HEK293 (cell line): ENCODE data around the gene HOXB7.

ENCODE experiments used
- CTCF ChIA-PET: fragments of 350-600 bp; formaldehyde crosslinking; extraction: SDS; loops from one replicate; lab custom pipeline; 2021; ENCODE audit warnings: antibody characterized with exemption; lab: Yijun Ruan, JAX
- POLR2A ChIA-PET: fragments of 300-600 bp; formaldehyde crosslinking; extraction: SDS; loops from one replicate; lab custom pipeline; 2020; ENCODE audit warnings: antibody characterized with exemption, inconsistent platforms; lab: Yijun Ruan, JAX
- H3K27ac ChIP-seq: fragments of 200-500 bp; sonication (Bioruptor generic); 2 replicates; pipeline ENCODE4 v1.5.1; 2014; ENCODE audit warnings: low read depth, low read length, control low read depth, inconsistent platforms; ENCODE audit errors: extremely low read depth
- H3K36me3 ChIP-seq, 2 experiments: fragments of 200-500 bp in 1 of 2; sonication (Bioruptor generic) in 1 of 2; 1 replicate in 1 of 2; 2 replicates in 1 of 2; pipeline ENCODE4 v1.5.1; 2014 to 2017; ENCODE audit warnings: inconsistent platforms in 2 of 2, low read length in 2 of 2; ENCODE audit not compliant: control insufficient read depth in 2 of 2, insufficient read depth in 1 of 2
- H3K4me1 ChIP-seq: fragments of 200-500 bp; sonication (Bioruptor generic); 2 replicates; pipeline ENCODE4 v1.5.1; 2014; ENCODE audit warnings: mild to moderate bottlenecking, low read length, inconsistent platforms; ENCODE audit not compliant: control insufficient read depth, insufficient read depth
- H3K4me3 ChIP-seq: 2 replicates; pipeline ENCODE4 v1.5.1; 2011; ENCODE audit warnings: low read depth, mild to moderate bottlenecking, control low read depth, low read length, moderate library complexity
- H3K9me3 ChIP-seq: fragments of 200-500 bp; sonication (Bioruptor generic); 2 replicates; pipeline ENCODE4 v1.5.1; 2014; ENCODE audit warnings: low read depth, low read length, inconsistent platforms; ENCODE audit not compliant: control insufficient read depth, insufficient read depth
- BCL11A ChIP-seq: fragments of 450-650 bp; formaldehyde crosslinking; IDR thresholded peaks from 2 replicates; pipeline ENCODE4 v1.5.1; 2016; ENCODE audit warnings: low read depth, missing biosample characterization, missing genetic modification characterization
- CTCF ChIP-seq: fragments of 450-650 bp; formaldehyde crosslinking; IDR thresholded peaks from 2 replicates; pipeline ENCODE4 v1.5.1; 2016; ENCODE audit warnings: missing biosample characterization, missing genetic modification characterization
- KLF16 ChIP-seq: fragments of 450-650 bp; formaldehyde crosslinking; IDR thresholded peaks from 2 replicates; pipeline ENCODE4 v1.5.1; 2017; ENCODE audit warnings: missing biosample characterization, missing genetic modification characterization
- OVOL3 ChIP-seq: fragments of 450-650 bp; formaldehyde crosslinking; IDR thresholded peaks from 2 replicates; pipeline ENCODE4 v1.5.1; 2016; ENCODE audit warnings: missing biosample characterization, missing genetic modification characterization
- ZBTB21 ChIP-seq: fragments of 450-650 bp; formaldehyde crosslinking; IDR thresholded peaks from 2 replicates; pipeline ENCODE4 v1.5.1; 2017; ENCODE audit warnings: missing biosample characterization, missing genetic modification characterization
- ZBTB26 ChIP-seq: fragments of 450-650 bp; formaldehyde crosslinking; optimal IDR thresholded peaks from 2 replicates; pipeline ENCODE3; 2016; ENCODE audit warnings: missing biosample characterization, mild to moderate bottlenecking, missing genetic modification characterization
- ZNF114 ChIP-seq: fragments of 450-650 bp; formaldehyde crosslinking; IDR thresholded peaks from 2 replicates; pipeline ENCODE4 v1.5.0; 2017; ENCODE audit warnings: missing biosample characterization, missing genetic modification characterization
- ZNF157 ChIP-seq: fragments of 450-650 bp; formaldehyde crosslinking; IDR thresholded peaks from 2 replicates; pipeline ENCODE4 v1.5.1; 2016; ENCODE audit warnings: missing biosample characterization, missing genetic modification characterization
- ZNF214 ChIP-seq: fragments of 450-650 bp; formaldehyde crosslinking; IDR thresholded peaks from 2 replicates; pipeline ENCODE4 v1.5.1; 2017; ENCODE audit warnings: missing biosample characterization, mild to moderate bottlenecking, missing genetic modification characterization, borderline replicate concordance
- ZNF335 ChIP-seq: fragments of 450-650 bp; formaldehyde crosslinking; conservative IDR thresholded peaks from 2 replicates; pipeline ENCODE4 v1.5.1; 2016; ENCODE audit warnings: missing biosample characterization, missing genetic modification characterization
- ZNF423 ChIP-seq: fragments of 450-650 bp; formaldehyde crosslinking; IDR thresholded peaks from 2 replicates; pipeline ENCODE4 v1.5.1; 2016; ENCODE audit warnings: missing biosample characterization, missing genetic modification characterization
- ZNF548 ChIP-seq: fragments of 450-650 bp; formaldehyde crosslinking; IDR thresholded peaks from 2 replicates; pipeline ENCODE4 v1.5.1; 2016; ENCODE audit warnings: missing biosample characterization, missing genetic modification characterization
- ZNF561 ChIP-seq: fragments of 450-650 bp; IDR thresholded peaks from 2 replicates; pipeline ENCODE4 v1.5.1; 2018; ENCODE audit warnings: missing biosample characterization, missing genetic modification characterization, borderline replicate concordance
- ZNF580 ChIP-seq: fragments of 450-650 bp; formaldehyde crosslinking; IDR thresholded peaks from 2 replicates; pipeline ENCODE4 v1.5.1; 2016; ENCODE audit warnings: missing biosample characterization, missing genetic modification characterization
- ZNF654 ChIP-seq: fragments of 450-650 bp; formaldehyde crosslinking; IDR thresholded peaks from 2 replicates; pipeline ENCODE4 v1.5.1; 2016; ENCODE audit warnings: low read depth, missing biosample characterization, missing genetic modification characterization
- ZNF76 ChIP-seq: fragments of 450-650 bp; formaldehyde crosslinking; IDR thresholded peaks from 2 replicates; pipeline ENCODE4; 2016; ENCODE audit warnings: low read depth, missing biosample characterization, missing genetic modification characterization, borderline replicate concordance
- ZSCAN4 ChIP-seq: fragments of 450-650 bp; formaldehyde crosslinking; IDR thresholded peaks from 2 replicates; pipeline ENCODE4 v1.5.1; 2017; ENCODE audit warnings: missing biosample characterization, missing genetic modification characterization
- TF ChIP-seq, protein P1 (sequence below): fragments of 450-650 bp; IDR thresholded peaks from 2 replicates; pipeline ENCODE4 v1.5.1; 2018; ENCODE audit warnings: missing biosample characterization, missing genetic modification characterization
- TF ChIP-seq, protein P2 (sequence below): fragments of 450-650 bp; formaldehyde crosslinking; IDR thresholded peaks from 2 replicates; pipeline ENCODE4 v1.5.1; 2016; ENCODE audit warnings: missing biosample characterization, missing genetic modification characterization, borderline replicate concordance
- TF ChIP-seq, protein P3 (sequence below): fragments of 450-650 bp; formaldehyde crosslinking; IDR thresholded peaks from 2 replicates; pipeline ENCODE4 v1.5.1; 2016; ENCODE audit warnings: missing biosample characterization, missing genetic modification characterization
- TF ChIP-seq, protein P4 (sequence below): fragments of 450-650 bp; formaldehyde crosslinking; conservative IDR thresholded peaks from 2 replicates; pipeline ENCODE4 v1.5.1; 2016; ENCODE audit warnings: low read depth, missing biosample characterization, missing genetic modification characterization

The HOXB7 gene

GRCh38 chr17:48612456-48612853, 1.6 kb upstream of the HOXB7 start (continued):
- TF ChIP-seq, protein P1, sequence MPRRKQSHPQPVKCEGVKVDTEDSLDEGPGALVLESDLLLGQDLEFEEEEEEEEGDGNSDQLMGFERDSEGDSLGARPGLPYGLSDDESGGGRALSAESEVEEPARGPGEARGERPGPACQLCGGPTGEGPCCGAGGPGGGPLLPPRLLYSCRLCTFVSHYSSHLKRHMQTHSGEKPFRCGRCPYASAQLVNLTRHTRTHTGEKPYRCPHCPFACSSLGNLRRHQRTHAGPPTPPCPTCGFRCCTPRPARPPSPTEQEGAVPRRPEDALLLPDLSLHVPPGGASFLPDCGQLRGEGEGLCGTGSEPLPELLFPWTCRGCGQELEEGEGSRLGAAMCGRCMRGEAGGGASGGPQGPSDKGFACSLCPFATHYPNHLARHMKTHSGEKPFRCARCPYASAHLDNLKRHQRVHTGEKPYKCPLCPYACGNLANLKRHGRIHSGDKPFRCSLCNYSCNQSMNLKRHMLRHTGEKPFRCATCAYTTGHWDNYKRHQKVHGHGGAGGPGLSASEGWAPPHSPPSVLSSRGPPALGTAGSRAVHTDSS = no peak
- TF ChIP-seq, protein P2, sequence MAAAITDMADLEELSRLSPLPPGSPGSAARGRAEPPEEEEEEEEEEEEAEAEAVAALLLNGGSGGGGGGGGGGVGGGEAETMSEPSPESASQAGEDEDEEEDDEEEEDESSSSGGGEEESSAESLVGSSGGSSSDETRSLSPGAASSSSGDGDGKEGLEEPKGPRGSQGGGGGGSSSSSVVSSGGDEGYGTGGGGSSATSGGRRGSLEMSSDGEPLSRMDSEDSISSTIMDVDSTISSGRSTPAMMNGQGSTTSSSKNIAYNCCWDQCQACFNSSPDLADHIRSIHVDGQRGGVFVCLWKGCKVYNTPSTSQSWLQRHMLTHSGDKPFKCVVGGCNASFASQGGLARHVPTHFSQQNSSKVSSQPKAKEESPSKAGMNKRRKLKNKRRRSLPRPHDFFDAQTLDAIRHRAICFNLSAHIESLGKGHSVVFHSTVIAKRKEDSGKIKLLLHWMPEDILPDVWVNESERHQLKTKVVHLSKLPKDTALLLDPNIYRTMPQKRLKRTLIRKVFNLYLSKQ (tag by site-specific recombination) = no peak
- no peak for TF ChIP-seq ZNF157 (tag by site-specific recombination)
- TF ChIP-seq ZNF580 (tag by site-specific recombination) = peak; percentile 82; the same call in 1 of the 2 replicates
- 0 out of 2 replicates have a peak, but pooled peaks have one; percentile 54 for TF ChIP-seq BCL11A
- TF ChIP-seq, protein P3, sequence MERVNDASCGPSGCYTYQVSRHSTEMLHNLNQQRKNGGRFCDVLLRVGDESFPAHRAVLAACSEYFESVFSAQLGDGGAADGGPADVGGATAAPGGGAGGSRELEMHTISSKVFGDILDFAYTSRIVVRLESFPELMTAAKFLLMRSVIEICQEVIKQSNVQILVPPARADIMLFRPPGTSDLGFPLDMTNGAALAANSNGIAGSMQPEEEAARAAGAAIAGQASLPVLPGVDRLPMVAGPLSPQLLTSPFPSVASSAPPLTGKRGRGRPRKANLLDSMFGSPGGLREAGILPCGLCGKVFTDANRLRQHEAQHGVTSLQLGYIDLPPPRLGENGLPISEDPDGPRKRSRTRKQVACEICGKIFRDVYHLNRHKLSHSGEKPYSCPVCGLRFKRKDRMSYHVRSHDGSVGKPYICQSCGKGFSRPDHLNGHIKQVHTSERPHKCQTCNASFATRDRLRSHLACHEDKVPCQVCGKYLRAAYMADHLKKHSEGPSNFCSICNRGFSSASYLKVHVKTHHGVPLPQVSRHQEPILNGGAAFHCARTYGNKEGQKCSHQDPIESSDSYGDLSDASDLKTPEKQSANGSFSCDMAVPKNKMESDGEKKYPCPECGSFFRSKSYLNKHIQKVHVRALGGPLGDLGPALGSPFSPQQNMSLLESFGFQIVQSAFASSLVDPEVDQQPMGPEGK (tag by site-specific recombination) = peak; percentile 1
- TF ChIP-seq, protein P4, sequence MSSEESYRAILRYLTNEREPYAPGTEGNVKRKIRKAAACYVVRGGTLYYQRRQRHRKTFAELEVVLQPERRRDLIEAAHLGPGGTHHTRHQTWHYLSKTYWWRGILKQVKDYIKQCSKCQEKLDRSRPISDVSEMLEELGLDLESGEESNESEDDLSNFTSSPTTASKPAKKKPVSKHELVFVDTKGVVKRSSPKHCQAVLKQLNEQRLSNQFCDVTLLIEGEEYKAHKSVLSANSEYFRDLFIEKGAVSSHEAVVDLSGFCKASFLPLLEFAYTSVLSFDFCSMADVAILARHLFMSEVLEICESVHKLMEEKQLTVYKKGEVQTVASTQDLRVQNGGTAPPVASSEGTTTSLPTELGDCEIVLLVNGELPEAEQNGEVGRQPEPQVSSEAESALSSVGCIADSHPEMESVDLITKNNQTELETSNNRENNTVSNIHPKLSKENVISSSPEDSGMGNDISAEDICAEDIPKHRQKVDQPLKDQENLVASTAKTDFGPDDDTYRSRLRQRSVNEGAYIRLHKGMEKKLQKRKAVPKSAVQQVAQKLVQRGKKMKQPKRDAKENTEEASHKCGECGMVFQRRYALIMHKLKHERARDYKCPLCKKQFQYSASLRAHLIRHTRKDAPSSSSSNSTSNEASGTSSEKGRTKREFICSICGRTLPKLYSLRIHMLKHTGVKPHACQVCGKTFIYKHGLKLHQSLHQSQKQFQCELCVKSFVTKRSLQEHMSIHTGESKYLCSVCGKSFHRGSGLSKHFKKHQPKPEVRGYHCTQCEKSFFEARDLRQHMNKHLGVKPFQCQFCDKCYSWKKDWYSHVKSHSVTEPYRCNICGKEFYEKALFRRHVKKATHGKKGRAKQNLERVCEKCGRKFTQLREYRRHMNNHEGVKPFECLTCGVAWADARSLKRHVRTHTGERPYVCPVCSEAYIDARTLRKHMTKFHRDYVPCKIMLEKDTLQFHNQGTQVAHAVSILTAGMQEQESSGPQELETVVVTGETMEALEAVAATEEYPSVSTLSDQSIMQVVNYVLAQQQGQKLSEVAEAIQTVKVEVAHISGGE (tag by site-specific recombination) = no peak
- no peak for TF ChIP-seq ZNF335 (tag by site-specific recombination)
- TF ChIP-seq ZNF76 (tag by site-specific recombination) = no peak
- TF ChIP-seq OVOL3 (tag by site-specific recombination) = 0 out of 2 replicates have a peak, but pooled peaks have one; percentile 19

DNA sequence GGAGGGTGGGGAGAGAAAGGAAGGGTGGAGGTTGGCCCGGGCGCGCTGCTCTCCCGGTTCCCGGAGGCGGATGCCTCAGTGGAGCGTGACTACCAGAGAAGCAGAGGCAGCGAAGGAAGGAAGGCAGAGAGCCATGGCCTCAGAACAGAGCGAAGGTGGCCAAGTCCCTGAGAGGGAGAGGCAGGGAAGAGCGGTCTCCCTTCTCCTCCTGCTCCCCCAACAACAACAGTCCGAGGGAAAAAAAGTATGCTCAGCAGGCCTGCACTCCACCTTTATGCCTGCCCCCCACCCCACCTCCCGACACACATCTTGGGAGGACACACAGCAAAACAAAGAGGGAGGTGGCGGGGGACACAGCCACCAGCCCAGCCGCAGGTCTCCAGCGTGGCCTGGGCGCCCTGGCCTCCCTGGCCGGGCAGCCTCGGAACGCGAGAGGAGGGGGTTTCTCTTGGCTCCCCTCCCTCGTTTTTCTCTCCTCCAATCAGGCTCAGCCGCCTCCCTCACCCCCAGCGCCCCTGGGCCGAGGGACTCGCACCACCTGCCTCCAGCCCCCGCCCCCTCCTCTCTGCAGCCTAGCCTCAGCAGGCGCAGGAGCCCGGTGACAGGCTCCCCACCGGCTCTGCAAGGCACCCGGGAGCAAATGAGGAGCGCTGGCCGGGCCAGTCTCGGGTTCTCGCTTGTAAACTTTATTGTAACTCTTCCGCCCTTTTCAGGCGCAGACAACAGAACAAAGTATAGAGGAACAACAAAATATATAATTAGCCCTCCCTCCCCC, 1.1 kb upstream of the HOXB7 start:
- H3K9me3 ChIP-seq = no peaks in the 10 kb centered on the region
- H3K36me3 ChIP-seq = peaks cover 7 to 8% of the 10 kb centered on the region in 2 experiments
- peak overlapping the region; percentile 94 for H3K27ac ChIP-seq
- H3K4me3 ChIP-seq = peak overlapping the region; percentile 49
- ChIA-PET CTCF (interaction anchor here (2.2 kb wide), 1 partner anchor 276 kb away, joined by 13 read pairs; no protein-coding TSS in a partner anchor), POLR2A (interaction anchor here (0.9 kb wide), 1 partner anchor 262 kb away, joined by 3 read pairs; no protein-coding TSS in a partner anchor)
- peaks cover 40% of the 10 kb centered on the region for H3K4me1 ChIP-seq
- TF ChIP-seq ZNF214 (tag by site-specific recombination) (no peak), ZNF548 (tag by site-specific recombination) (no peak), ZNF335 (tag by site-specific recombination) (peak; percentile 22; the same call in 1 of the 2 replicates), ZBTB26 (peak; percentile 28), ZNF423 (tag by site-specific recombination) (peak; percentile 86), ZNF654 (no peak), KLF16 (tag by site-specific recombination) (peak; percentile 75; the same call in 1 of the 2 replicates), ZBTB21 (0 out of 2 replicates have a peak, but pooled peaks have one; percentile 46), CTCF (tag by site-specific recombination) (no peak), ZNF114 (tag by site-specific recombination) (no peak), ZSCAN4 (tag by site-specific recombination) (peak; percentile 25; the same call in 1 of the 2 replicates), ZNF561 (0 out of 2 replicates have a peak, but pooled peaks have one; percentile 57)
